Esophagus muscularis mucosa (tissue), 4 donors: ENCODE results near the gene RALGPS2.

Source experiments
- EP300 ChIP-seq: sonication (generic); formaldehyde crosslinking; IDR thresholded peaks from one replicate; pipeline ENCODE4 v1.6.1; 2017; ENCODE audit warnings: antibody characterized with exemption
- POLR2A ChIP-seq: fragments of 450-650 bp; IDR thresholded peaks from one replicate; pipeline ENCODE4 v1.6.1; 2017; ENCODE audit warnings: antibody characterized with exemption, moderate library complexity, mild to moderate bottlenecking, low read depth
- POLR2AphosphoS5 ChIP-seq, 2 donors: sonication (generic); formaldehyde crosslinking; IDR thresholded peaks; one replicate each; pipeline ENCODE4 v1.6.1; 2017; ENCODE audit warnings: antibody characterized with exemption in 2 of 2
- TF ChIP-seq, protein P1 (sequence below), 3 experiments: fragments of 200-600 bp in 2 of 3; fragments of 450-650 bp in 1 of 3; sonication (generic) in 2 of 3; IDR thresholded peaks; one replicate each; pipeline ENCODE4 v1.5.1; 2017 to 2019; ENCODE audit warnings: antibody characterized with exemption in 3 of 3, mild to moderate bottlenecking in 2 of 3, moderate library complexity in 1 of 3

DNA sequence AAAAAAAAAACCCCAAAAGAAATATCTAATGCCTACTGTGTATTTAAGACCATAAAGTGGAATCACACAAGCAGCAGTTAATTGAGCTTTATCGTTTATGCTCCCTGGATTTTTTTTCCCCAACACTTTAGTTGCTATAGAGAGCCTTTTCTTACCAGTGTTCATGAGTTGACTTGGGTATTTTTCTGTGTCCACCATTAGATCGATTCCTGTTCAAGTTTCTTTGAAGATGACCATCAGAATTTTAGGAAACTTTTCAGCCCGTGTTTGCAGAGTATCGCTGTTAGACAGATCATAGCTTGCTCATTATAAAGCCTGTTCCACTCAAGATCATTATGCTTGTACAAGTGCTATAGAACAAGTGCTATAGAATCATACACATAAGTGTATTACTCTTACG is 1.5 kb downstream of the RALGPS2 start:
- TF ChIP-seq, protein P1, sequence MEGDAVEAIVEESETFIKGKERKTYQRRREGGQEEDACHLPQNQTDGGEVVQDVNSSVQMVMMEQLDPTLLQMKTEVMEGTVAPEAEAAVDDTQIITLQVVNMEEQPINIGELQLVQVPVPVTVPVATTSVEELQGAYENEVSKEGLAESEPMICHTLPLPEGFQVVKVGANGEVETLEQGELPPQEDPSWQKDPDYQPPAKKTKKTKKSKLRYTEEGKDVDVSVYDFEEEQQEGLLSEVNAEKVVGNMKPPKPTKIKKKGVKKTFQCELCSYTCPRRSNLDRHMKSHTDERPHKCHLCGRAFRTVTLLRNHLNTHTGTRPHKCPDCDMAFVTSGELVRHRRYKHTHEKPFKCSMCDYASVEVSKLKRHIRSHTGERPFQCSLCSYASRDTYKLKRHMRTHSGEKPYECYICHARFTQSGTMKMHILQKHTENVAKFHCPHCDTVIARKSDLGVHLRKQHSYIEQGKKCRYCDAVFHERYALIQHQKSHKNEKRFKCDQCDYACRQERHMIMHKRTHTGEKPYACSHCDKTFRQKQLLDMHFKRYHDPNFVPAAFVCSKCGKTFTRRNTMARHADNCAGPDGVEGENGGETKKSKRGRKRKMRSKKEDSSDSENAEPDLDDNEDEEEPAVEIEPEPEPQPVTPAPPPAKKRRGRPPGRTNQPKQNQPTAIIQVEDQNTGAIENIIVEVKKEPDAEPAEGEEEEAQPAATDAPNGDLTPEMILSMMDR (IDR thresholded peaks at IDR 0.05), result no peak
- no peak for TF ChIP-seq POLR2A
- no peak for TF ChIP-seq EP300
- no peak for TF ChIP-seq POLR2AphosphoS5 (IDR thresholded peaks at IDR 0.05)
